IMR-90 (cell line): Measurements from ENCODE around the gene TPST1. TPM values are rescaled to one million over a fixed set of nuclear protein-coding genes. Genes with fewer than 3 reads are reported as not detected.

Experiments used
- ATAC-seq: fragments of 200-7000 bp; cut with Tn5 transposase; 2 replicates; pipeline ENCODE4 v1.9.1; 2020; ENCODE audit warnings: low read depth, mild to moderate bottlenecking, moderate library complexity
- BruUV-seq: library from RNA; stranded (reverse); fragments of 400-500 nt; replicated peaks from 2 replicates; lab custom pipeline; 2021; lab: Mats Ljungman, UMichigan
- CTCF ChIA-PET: fragments of 300-600 bp; formaldehyde crosslinking; extraction: SDS; loops from one replicate; lab custom pipeline; 2021; ENCODE audit warnings: antibody characterized with exemption; lab: Yijun Ruan, JAX
- POLR2A ChIA-PET: fragments of 300-600 bp; sonication (Branson Sonifier 250); formaldehyde crosslinking; loops from one replicate; lab custom pipeline; 2022; ENCODE audit warnings: antibody characterized with exemption; ENCODE audit not compliant: unreplicated experiment; lab: Charles Lee
- DNase-seq: peaks from one replicate; pipeline ENCODE4 v3.0.0; 2013
- H2AFZ ChIP-seq: replicated peaks from 2 replicates; pipeline ENCODE3; 2013; ENCODE audit warnings: low read length, mild to moderate bottlenecking; ENCODE audit not compliant: poor library complexity
- H2AK5ac ChIP-seq: 2 replicates; pipeline ENCODE4 v1.6.1; 2013; ENCODE audit warnings: low read depth, low read length, inconsistent platforms
- H2AK9ac ChIP-seq: replicated peaks from 2 replicates; pipeline ENCODE3; 2013; ENCODE audit warnings: mild to moderate bottlenecking, low read depth, low read length, moderate library complexity; ENCODE audit not compliant: poor library complexity
- H2BK120ac ChIP-seq: 2 replicates; pipeline ENCODE4 v1.6.1; 2013; ENCODE audit warnings: low read depth, low read length, inconsistent platforms
- H2BK15ac ChIP-seq: 3 replicates; pipeline ENCODE4 v1.6.1; 2013; ENCODE audit warnings: low read depth, low read length, inconsistent platforms
- H2BK20ac ChIP-seq: 2 replicates; pipeline ENCODE4 v1.6.1; 2013; ENCODE audit warnings: low read depth, mild to moderate bottlenecking, inconsistent platforms, low read length, moderate library complexity
- H2BK5ac ChIP-seq: 2 replicates; pipeline ENCODE4 v1.6.1; 2013; ENCODE audit warnings: mild to moderate bottlenecking, low read depth, low read length, inconsistent platforms; ENCODE audit not compliant: poor library complexity, severe bottlenecking
- H3K14ac ChIP-seq: replicated peaks from 2 replicates; pipeline ENCODE4 v1.6.1; 2013; ENCODE audit warnings: low read depth, low read length, inconsistent platforms
- H3K18ac ChIP-seq: 2 replicates; pipeline ENCODE4 v1.6.1; 2013; ENCODE audit warnings: low read depth, low read length, control low read depth
- H3K23ac ChIP-seq: 2 replicates; pipeline ENCODE4 v1.6.1; 2013; ENCODE audit warnings: low read depth, low read length, inconsistent platforms
- H3K27ac ChIP-seq: 2 replicates; pipeline ENCODE4 v1.5.1; 2013; ENCODE audit warnings: mild to moderate bottlenecking, control low read depth, low read length; ENCODE audit not compliant: insufficient read depth
- H3K27me3 ChIP-seq: 2 replicates; pipeline ENCODE4 v1.6.1; 2013; ENCODE audit warnings: low read length; ENCODE audit not compliant: control insufficient read depth, insufficient read depth
- H3K36me3 ChIP-seq: 2 replicates; pipeline ENCODE4 v1.6.1; 2013; ENCODE audit warnings: low read length, mixed read lengths; ENCODE audit not compliant: control insufficient read depth, insufficient read depth
- H3K4ac ChIP-seq: 2 replicates; pipeline ENCODE4 v1.6.1; 2013; ENCODE audit warnings: low read depth, low read length, inconsistent platforms
- H3K4me1 ChIP-seq: 2 replicates; pipeline ENCODE4 v1.6.1; 2013; ENCODE audit warnings: low read length, mixed read lengths; ENCODE audit not compliant: control insufficient read depth, insufficient read depth
- H3K4me2 ChIP-seq: 2 replicates; pipeline ENCODE4 v1.6.1; 2013; ENCODE audit warnings: low read depth, mild to moderate bottlenecking, control low read depth, low read length, moderate library complexity
- H3K4me3 ChIP-seq: 2 replicates; pipeline ENCODE4 v1.5.1; 2013; ENCODE audit warnings: low read depth, mild to moderate bottlenecking, control low read depth, low read length, moderate library complexity; ENCODE audit not compliant: insufficient read depth
- H3K56ac ChIP-seq: 2 replicates; pipeline ENCODE4 v1.6.1; 2013; ENCODE audit warnings: low read length, inconsistent platforms; ENCODE audit not compliant: insufficient read depth; ENCODE audit errors: extremely low read depth
- H3K79me1 ChIP-seq, 2 experiments: 2 replicates each; pipeline ENCODE4 v1.6.1; 2013; ENCODE audit warnings: low read length in 2 of 2, inconsistent platforms in 1 of 2, low read depth in 1 of 2
- H3K9ac ChIP-seq: 2 replicates; pipeline ENCODE4 v1.6.1; 2013; ENCODE audit warnings: low read depth, low read length, control low read depth
- H3K9me1 ChIP-seq: 2 replicates; pipeline ENCODE4 v1.6.1; 2013; ENCODE audit warnings: low read length, inconsistent platforms; ENCODE audit not compliant: insufficient read depth
- H3K9me3 ChIP-seq: 2 replicates; pipeline ENCODE4 v1.6.1; 2013; ENCODE audit warnings: low read length; ENCODE audit not compliant: control insufficient read depth, insufficient read depth
- H4K20me1 ChIP-seq: 2 replicates; pipeline ENCODE4 v1.6.1; 2013; ENCODE audit warnings: low read length, inconsistent platforms; ENCODE audit not compliant: insufficient read depth
- H4K5ac ChIP-seq: 2 replicates; pipeline ENCODE4 v1.6.1; 2013; ENCODE audit warnings: mild to moderate bottlenecking, low read depth, low read length, control low read depth
- H4K8ac ChIP-seq, 2 experiments: 2 replicates each; pipeline ENCODE4 v1.6.1; 2013; ENCODE audit warnings: low read depth in 2 of 2, low read length in 2 of 2, control low read depth in 1 of 2, inconsistent platforms in 1 of 2
- H4K91ac ChIP-seq: 2 replicates; pipeline ENCODE4 v1.6.1; 2013; ENCODE audit warnings: low read depth, low read length, inconsistent platforms; ENCODE audit not compliant: insufficient read depth
- BHLHE40 ChIP-seq: fragments of 150-350 bp; IDR thresholded peaks from 2 replicates; pipeline ENCODE4 v1.6.1; 2016; ENCODE audit warnings: mild to moderate bottlenecking, low read depth, low read length
- CHD1 ChIP-seq: IDR thresholded peaks from 2 replicates; pipeline ENCODE4 v1.6.1; 2012; ENCODE audit warnings: low read depth, low read length, improper control_type of control experiment
- CTCF ChIP-seq: conservative IDR thresholded peaks from 2 replicates; pipeline ENCODE4 v1.5.1; 2012; ENCODE audit warnings: mild to moderate bottlenecking, low read depth, low read length, improper control_type of control experiment
- ELK1 ChIP-seq: fragments of 150-350 bp; IDR thresholded peaks from 2 replicates; pipeline ENCODE4 v1.6.1; 2016; ENCODE audit warnings: low read depth, mild to moderate bottlenecking, low read length, moderate library complexity, borderline replicate concordance
- FOS ChIP-seq: fragments of 150-350 bp; IDR thresholded peaks from 2 replicates; pipeline ENCODE4 v1.6.1; 2016; ENCODE audit warnings: low read depth, low read length
- MAFK ChIP-seq: IDR thresholded peaks from 2 replicates; pipeline ENCODE4 v1.6.1; 2012; ENCODE audit warnings: low read depth, low read length, improper control_type of control experiment
- MAZ ChIP-seq: IDR thresholded peaks from 2 replicates; pipeline ENCODE4 v1.6.1; 2012; ENCODE audit warnings: low read depth, mild to moderate bottlenecking, low read length, improper control_type of control experiment, moderate library complexity, borderline replicate concordance
- NFE2L2 ChIP-seq: fragments of 150-350 bp; IDR thresholded peaks from 2 replicates; pipeline ENCODE4 v1.6.1; 2016; ENCODE audit warnings: low read depth, mild to moderate bottlenecking, low read length
- POLR2A ChIP-seq: IDR thresholded peaks from 2 replicates; pipeline ENCODE4 v1.6.1; 2012; ENCODE audit warnings: mild to moderate bottlenecking, low read depth, low read length
- USF2 ChIP-seq: fragments of 150-350 bp; IDR thresholded peaks from 2 replicates; pipeline ENCODE4 v1.6.1; 2017; ENCODE audit warnings: mild to moderate bottlenecking, antibody characterized with exemption, low read length, low read depth
- WGBS, 2 experiments: methylation state at CpG; one replicate each; pipeline versions ENCODE4 v1.1.5 to v1.1.7; 2013; ENCODE audit warnings: missing lambda C conversion rate in 2 of 2; ENCODE audit not compliant: insufficient read length in 1 of 2; ENCODE audit errors: extremely low coverage in 2 of 2; 5-methylcytosine and 5-hydroxymethylcytosine counted together
- dilution Hi-C: fragments of 300-500 bp; cut with HindIII; formaldehyde crosslinking; loops from one replicate; pipeline ENCODE4 v1.14.3; 2018; ENCODE audit warnings: low sequenced_read_pairs; ENCODE audit not compliant: unreplicated experiment
- in situ Hi-C: fragments of 300-500 bp; cut with MboI; formaldehyde crosslinking; loops from 3 replicates; pipeline ENCODE4 v1.14.3; 2019; ENCODE audit warnings: low sequenced_read_pairs, inconsistent platforms, mixed read lengths
- intact Hi-C: fragments of 100-400 bp; cut with micrococcal nuclease; formaldehyde crosslinking; loops from 2 replicates; pipeline ENCODE4 v1.10.0; 2022
- polyA plus RNA-seq, 3 experiments: library from polyadenylated mRNA; depleted of rRNA; stranded (reverse); fragments of >200 nt; gene quantifications; 2 replicates each; pipeline ENCODE4 v1.2.3, GENCODE V29; 2012; ENCODE audit warnings: low replicate concordance in 1 of 3
- total RNA-seq: library from RNA; depleted of rRNA; stranded (reverse); fragments of >200 nt; gene quantifications from 2 replicates; pipeline ENCODE4 v1.2.3, GENCODE V29; 2012

The TPST1 gene
- total and polyA plus RNA-seq, 2 of the 4 experiments (the other 2 are of a cell fraction): 37.7 to 58.6 TPM

GRCh38 chr7:66233638-66234037 is 28.5 kb downstream of the TPST1 start:
- dilution Hi-C loops: no loop called here
- H3K9ac ChIP-seq: no peak overlapping the region
- no peak overlapping the region for H3K27ac ChIP-seq
- peaks cover 11 to 55% of the 10 kb centered on the region in 2 experiments for H3K79me1 ChIP-seq
- H3K4me2 ChIP-seq: no peak overlapping the region
- no peak overlapping the region for H2AK9ac ChIP-seq
- H3K14ac ChIP-seq: no peak overlapping the region
- no peak overlapping the region for H3K4ac ChIP-seq
- ATAC-seq (no peak), DNase-seq (no peak)
- H2BK120ac ChIP-seq: no peak overlapping the region
- ChIA-PET POLR2A (no interaction called here), CTCF (no interaction called here)
- H2BK15ac ChIP-seq: no peak overlapping the region
- no peak overlapping the region for H3K4me3 ChIP-seq
- H3K56ac ChIP-seq: no peak overlapping the region
- no peak overlapping the region for H3K23ac ChIP-seq
- WGBS, 2 experiments: no CpG with 5 or more reads among the region's 5 CpGs
- intact Hi-C loops: no loop called here
- TF ChIP-seq BHLHE40 (no peak), FOS (no peak), MAFK (no peak), MAZ (no peak), POLR2A (no peak), USF2 (no peak), ELK1 (no peak), CHD1 (no peak), NFE2L2 (no peak), CTCF (no peak)
- H3K4me1 ChIP-seq: peaks cover 11% of the 10 kb centered on the region
- H2BK5ac ChIP-seq: no peak overlapping the region
- H2BK20ac ChIP-seq: no peak overlapping the region
- no peak overlapping the region for H3K18ac ChIP-seq
- BruUV-seq: no TSS peak
- no peak overlapping the region for H2AK5ac ChIP-seq
- H3K36me3 ChIP-seq: peaks cover 4% of the 10 kb centered on the region; the same call in 1 of the 2 replicates
- H4K20me1 ChIP-seq: peaks cover 11% of the 10 kb centered on the region
- no peaks in the 10 kb centered on the region for H3K27me3 ChIP-seq
- in situ Hi-C loops: no loop called here
- H2AFZ ChIP-seq: no peak overlapping the region
- H3K9me3 ChIP-seq: no peaks in the 10 kb centered on the region
- peaks cover 5% of the 10 kb centered on the region for H3K9me1 ChIP-seq
- H4K5ac ChIP-seq: no peak overlapping the region
- no peak overlapping the region for H4K91ac ChIP-seq
- H4K8ac ChIP-seq: no peak overlapping the region
